HG03175 (cell line): ENCODE measurements around the gene CAMK2D.
A peak's percentile ranks its signal among the peaks of the same experiment; 100 is the strongest.

Experiments used
- ATAC-seq: cut with Tn5 transposase; IDR thresholded peaks from one replicate; pipeline ENCODE4 v1.9.1; 2021; ENCODE audit warnings: mild to moderate bottlenecking, moderate library complexity; ENCODE audit not compliant: unreplicated experiment

Gene CAMK2D

GRCh38 chr4:113644398-113644797, 117.1 kb downstream of the CAMK2D start:
- no peak for ATAC-seq

- ATAC-seq, result no peak
Observed at GRCh38 chr4:113643505-113643904, 118.0 kb downstream of the CAMK2D start.

- peak; percentile 80 for ATAC-seq
Observed at GRCh38 chr4:113641025-113641431, 120.5 kb downstream of the CAMK2D start.

- no peak for ATAC-seq
Observed at GRCh38 chr4:113639326-113639725, 122.2 kb downstream of the CAMK2D start.

GRCh38 chr4:113638562-113638832, 123.0 kb downstream of the CAMK2D start:
- no peak for ATAC-seq

- no peak for ATAC-seq
Observed at GRCh38 chr4:113637823-113638561, 123.5 kb downstream of the CAMK2D start.

GRCh38 chr4:113637363-113637762, 124.2 kb downstream of the CAMK2D start:
- no peak for ATAC-seq

- ATAC-seq, result peak; percentile 21
Observed at GRCh38 chr4:113636877-113637276, 124.7 kb downstream of the CAMK2D start.

- ATAC-seq, result peak; percentile 70
Observed at GRCh38 chr4:113636438-113636818, 125.1 kb downstream of the CAMK2D start.

GRCh38 chr4:113635739-113636437, 125.7 kb downstream of the CAMK2D start:
- no peak for ATAC-seq

- ATAC-seq, result no peak
Observed at GRCh38 chr4:113634081-113634969, 127.2 kb downstream of the CAMK2D start.

GRCh38 chr4:113633467-113633866, 128.1 kb downstream of the CAMK2D start:
- no peak for ATAC-seq

GRCh38 chr4:113628711-113629110, 132.8 kb downstream of the CAMK2D start:
- no peak for ATAC-seq

- ATAC-seq, result no peak
Observed at GRCh38 chr4:113627321-113627720, 134.2 kb downstream of the CAMK2D start.

GRCh38 chr4:113625902-113626301, 135.6 kb downstream of the CAMK2D start:
- no peak for ATAC-seq

GRCh38 chr4:113623274-113623894, 138.2 kb downstream of the CAMK2D start:
- ATAC-seq, result no peak

GRCh38 chr4:113621633-113622032, 139.9 kb downstream of the CAMK2D start:
- no peak for ATAC-seq

- no peak for ATAC-seq
Observed at GRCh38 chr4:113620032-113620431, 141.5 kb downstream of the CAMK2D start.

GRCh38 chr4:113619526-113619925, 142.0 kb downstream of the CAMK2D start:
- no peak for ATAC-seq

- ATAC-seq, result no peak
Observed at GRCh38 chr4:113618205-113618604, 143.3 kb downstream of the CAMK2D start.

- ATAC-seq, result no peak
Observed at GRCh38 chr4:113617195-113617594, 144.3 kb downstream of the CAMK2D start.
